Natural killer cell treated with Interleukin-12 subunit alpha and Interleukin-12 subunit beta and Interleukin-15 and Interleukin-18, amount 100 ng/mL, for 72 hours (primary cell): ENCODE data around the gene ATL2. TPM values are rescaled to one million over a fixed set of nuclear protein-coding genes. Genes with fewer than 3 reads are reported as not detected.
"Not testable (repeated sequence)": the region's sequence is repeated elsewhere in the genome, so short reads cannot be mapped to it uniquely, and the experiment has no call there.

Experiments
- ATAC-seq, 2 donors: fragments of 150-1000 bp; cut with Tn5 transposase in 1 of 2; sonication (Bioruptor Pico), chemical (Tn5 transposase) in 1 of 2; 2 replicates each; pipeline ENCODE4 v1.10.0; 2021
- DNase-seq: peaks from one replicate; pipeline ENCODE4 v3.0.0; 2022; ENCODE audit warnings: low spot score
- H3K27ac Mint-ChIP-seq, 2 donors: 1 replicate in 1 of 2; 2 replicates in 1 of 2; pipeline ENCODE4 v1.8.0; 2022; ENCODE audit warnings: mixed read lengths in 2 of 2, mild to moderate bottlenecking in 1 of 2, moderate library complexity in 1 of 2
- H3K27me3 Mint-ChIP-seq, 2 donors: 1 replicate in 1 of 2; 2 replicates in 1 of 2; pipeline ENCODE4 v1.8.0; 2022; ENCODE audit warnings: mixed read lengths in 2 of 2
- H3K36me3 Mint-ChIP-seq: one replicate; pipeline ENCODE4 v1.8.0; 2022; ENCODE audit warnings: mixed read lengths
- H3K4me1 Mint-ChIP-seq, 2 donors: 1 replicate in 1 of 2; 2 replicates in 1 of 2; pipeline ENCODE4 v1.8.0; 2022; ENCODE audit warnings: low read depth in 2 of 2, mixed read lengths in 2 of 2, mild to moderate bottlenecking in 1 of 2
- H3K4me3 Mint-ChIP-seq: one replicate; pipeline ENCODE4 v1.8.0; 2022; ENCODE audit warnings: mixed read lengths
- H3K9me3 Mint-ChIP-seq: 2 replicates; pipeline ENCODE4 v1.8.0; 2022; ENCODE audit warnings: mixed read lengths
- total RNA-seq, 2 donors: library from RNA; stranded (reverse); gene quantifications; one replicate each; pipeline ENCODE4 v1.2.3, GENCODE V29; 2022

Gene ATL2
- total RNA-seq, 2 donors from 2014 or later, result 53.1 to 69.8 TPM

- H3K27ac Mint-ChIP-seq, result no peak overlapping the region
- ATAC-seq, result no peak
- H3K27me3 Mint-ChIP-seq, result no peaks in the 10 kb centered on the region
- H3K4me3 Mint-ChIP-seq, result no peak overlapping the region
- no peaks in the 10 kb centered on the region for H3K4me1 Mint-ChIP-seq
- H3K36me3 Mint-ChIP-seq, result peaks cover 4% of the 10 kb centered on the region
- no peak for DNase-seq
- no peaks in the 10 kb centered on the region for H3K9me3 Mint-ChIP-seq
These were observed 40.5 kb downstream of the ATL2 start for GRCh38 chr2:38336621-38337020.

- peaks cover 7% of the 10 kb centered on the region for H3K36me3 Mint-ChIP-seq
- no peak for DNase-seq
- H3K9me3 Mint-ChIP-seq, result peaks cover 3% of the 10 kb centered on the region
- no peak overlapping the region for H3K27ac Mint-ChIP-seq
- no peaks in the 10 kb centered on the region for H3K27me3 Mint-ChIP-seq
- no peak overlapping the region for H3K4me3 Mint-ChIP-seq
- ATAC-seq, result no peak
- H3K4me1 Mint-ChIP-seq, result peaks cover 7 to 17% of the 10 kb centered on the region in 2 donors
These were observed 46.3 kb downstream of the ATL2 start for GRCh38 chr2:38330754-38331153.

- Mint-ChIP-seq H3K27me3 (no peaks in the 10 kb centered on the region), H3K27ac (no peak overlapping the region), H3K4me1 (peaks cover 19 to 31% of the 10 kb centered on the region in 2 donors), H3K9me3 (peaks cover 3% of the 10 kb centered on the region), H3K4me3 (no peak overlapping the region), H3K36me3 (peaks cover 7% of the 10 kb centered on the region)
- ATAC-seq (no peak), DNase-seq (no peak)
These were observed 49.5 kb downstream of the ATL2 start for GRCh38 chr2:38327580-38327979.

GRCh38 chr2:38323623-38324022 is 53.5 kb downstream of the ATL2 start:
- peaks cover 2% of the 10 kb centered on the region for H3K9me3 Mint-ChIP-seq
- no peak overlapping the region for H3K27ac Mint-ChIP-seq
- no peaks in the 10 kb centered on the region for H3K27me3 Mint-ChIP-seq
- ATAC-seq (no peak), DNase-seq (no peak)
- H3K4me3 Mint-ChIP-seq, result no peak overlapping the region
- H3K4me1 Mint-ChIP-seq, result peaks cover 22 to 31% of the 10 kb centered on the region in 2 donors
- peaks cover 4% of the 10 kb centered on the region for H3K36me3 Mint-ChIP-seq

GRCh38 chr2:38322224-38322914 is 54.7 kb downstream of the ATL2 start:
- no peak overlapping the region for H3K27ac Mint-ChIP-seq
- H3K4me3 Mint-ChIP-seq, result no peak overlapping the region

GRCh38 chr2:38319240-38319639 is 57.8 kb downstream of the ATL2 start:
- not testable (repeated sequence) for H3K4me3 Mint-ChIP-seq, H3K27ac Mint-ChIP-seq, DNase-seq, ATAC-seq, H3K27me3 Mint-ChIP-seq, H3K9me3 Mint-ChIP-seq, H3K36me3 Mint-ChIP-seq, H3K4me1 Mint-ChIP-seq

More at GRCh38 chr2:38322224-38322914, 54.7 kb downstream of the ATL2 start:
- ATAC-seq (no peak), DNase-seq (no peak)
- Mint-ChIP-seq H3K27me3 (no peaks in the 10 kb centered on the region), H3K36me3 (no peaks in the 10 kb centered on the region), H3K4me1 (peaks cover 22 to 30% of the 10 kb centered on the region in 2 donors), H3K9me3 (no peaks in the 10 kb centered on the region)

GRCh38 chr2:38317725-38318124 is 59.3 kb downstream of the ATL2 start:
- H3K27me3 Mint-ChIP-seq, result no peaks in the 10 kb centered on the region
- no peak for DNase-seq
- no peak overlapping the region for H3K4me3 Mint-ChIP-seq
- H3K4me1 Mint-ChIP-seq, result peaks cover 0 to 7% of the 10 kb centered on the region in 2 donors
- H3K36me3 Mint-ChIP-seq, result peaks cover 2% of the 10 kb centered on the region
- ATAC-seq, result no peak
- H3K9me3 Mint-ChIP-seq, result no peaks in the 10 kb centered on the region
- no peak overlapping the region for H3K27ac Mint-ChIP-seq

- peaks cover 4% of the 10 kb centered on the region for H3K36me3 Mint-ChIP-seq
These were observed 61.3 kb downstream of the ATL2 start for GRCh38 chr2:38315707-38316333.

GRCh38 chr2:38308821-38309220 is 68.3 kb downstream of the ATL2 start:
- no peak overlapping the region for H3K27ac Mint-ChIP-seq

More at GRCh38 chr2:38315707-38316333, 61.3 kb downstream of the ATL2 start:
- Mint-ChIP-seq H3K9me3 (no peaks in the 10 kb centered on the region), H3K4me3 (no peak overlapping the region), H3K27me3 (no peaks in the 10 kb centered on the region), H3K27ac (no peak overlapping the region), H3K4me1 (peaks cover 0 to 5% of the 10 kb centered on the region in 2 donors)
- no peak for DNase-seq
- ATAC-seq, result peak; percentile 82 to 92

GRCh38 chr2:38301969-38302702 is 74.9 kb downstream of the ATL2 start:
- Mint-ChIP-seq H3K36me3 (peaks cover 26% of the 10 kb centered on the region), H3K27ac (no peak overlapping the region)
- peak; percentile 52 to 59 for ATAC-seq

More at GRCh38 chr2:38308821-38309220, 68.3 kb downstream of the ATL2 start:
- Mint-ChIP-seq H3K4me3 (no peak overlapping the region), H3K9me3 (no peaks in the 10 kb centered on the region), H3K27me3 (no peaks in the 10 kb centered on the region), H3K4me1 (peaks cover 4 to 5% of the 10 kb centered on the region in 2 donors), H3K36me3 (peaks cover 22% of the 10 kb centered on the region)
- ATAC-seq (no peak), DNase-seq (no peak)

GRCh38 chr2:38301340-38301968 is 75.6 kb downstream of the ATL2 start:
- Mint-ChIP-seq H3K36me3 (peaks cover 27% of the 10 kb centered on the region), H3K4me3 (no peak overlapping the region), H3K4me1 (peaks cover 8 to 10% of the 10 kb centered on the region in 2 donors), H3K27ac (peak overlapping the region in 1 of 2 donors; percentile 56), H3K9me3 (no peaks in the 10 kb centered on the region), H3K27me3 (no peaks in the 10 kb centered on the region)
- DNase-seq (no peak), ATAC-seq (peak; percentile 11 to 46)

More at GRCh38 chr2:38301969-38302702, 74.9 kb downstream of the ATL2 start:
- Mint-ChIP-seq H3K4me1 (peaks cover 8 to 10% of the 10 kb centered on the region in 2 donors), H3K27me3 (no peaks in the 10 kb centered on the region), H3K9me3 (no peaks in the 10 kb centered on the region), H3K4me3 (no peak overlapping the region)
- no peak for DNase-seq

GRCh38 chr2:38298539-38298938 is 78.5 kb downstream of the ATL2 start:
- Mint-ChIP-seq H3K36me3 (peaks cover 15% of the 10 kb centered on the region), H3K27me3 (no peaks in the 10 kb centered on the region), H3K27ac (no peak overlapping the region), H3K9me3 (no peaks in the 10 kb centered on the region), H3K4me1 (peaks cover 6 to 8% of the 10 kb centered on the region in 2 donors), H3K4me3 (no peak overlapping the region)
- ATAC-seq, result no peak
- no peak for DNase-seq

GRCh38 chr2:38296197-38296780 is 80.8 kb downstream of the ATL2 start:
- DNase-seq, result no peak
- Mint-ChIP-seq H3K4me1 (peaks cover 0 to 3% of the 10 kb centered on the region in 2 donors), H3K27ac (no peak overlapping the region), H3K36me3 (peaks cover 15% of the 10 kb centered on the region), H3K27me3 (no peaks in the 10 kb centered on the region), H3K4me3 (no peak overlapping the region), H3K9me3 (no peaks in the 10 kb centered on the region)
- ATAC-seq, result no peak
